Pancreas (tissue), 10 donors: Measurements from ENCODE around the gene RPRML. TPM values are rescaled to one million over a fixed set of nuclear protein-coding genes. Genes with fewer than 3 reads are reported as not detected.

ENCODE experiments used
- ATAC-seq, 4 donors: fragments of 200-7000 bp; cut with Tn5 transposase; one replicate each; pipeline versions ENCODE4 v1.8.0 to v1.9.1; 2020; ENCODE audit warnings: mild to moderate bottlenecking in 4 of 4, moderate library complexity in 4 of 4
- DNase-seq, 6 donors: peaks; one replicate each; pipeline ENCODE4 v3.0.0-alpha.2; 2020
- FAIRE-seq: peaks from 2 replicates; lab custom pipeline; 2012; peaks lifted over from hg19 to GRCh38; lab: Jason Lieb, UNC
- H3K27ac ChIP-seq, 4 donors: fragments of 200-600 bp; sonication (generic); 1 replicate in 3 of 4; 2 replicates in 1 of 4; pipeline versions ENCODE4 v1.5.0 to v1.8.0; 2020
- H3K27me3 ChIP-seq, 4 donors: fragments of 200-600 bp; one replicate each; pipeline ENCODE4 v1.8.0; 2021
- H3K36me3 ChIP-seq, 3 donors: fragments of 200-600 bp; sonication (generic) in 1 of 3; one replicate each; pipeline versions ENCODE4 v1.5.0 to v1.8.0; 2020 to 2021
- H3K4me1 ChIP-seq, 3 donors: fragments of 200-600 bp; one replicate each; pipeline ENCODE4 v1.8.0; 2021
- H3K4me3 ChIP-seq, 4 donors: fragments of 200-600 bp; sonication (generic) in 2 of 4; one replicate each; pipeline versions ENCODE4 v1.5.0 to v1.8.0; 2020 to 2021
- H3K9me3 ChIP-seq, 4 donors: fragments of 200-600 bp; one replicate each; pipeline ENCODE4 v1.8.0; 2021
- WGBS, 2 donors: extraction: QIAGEN DNeasy Blood & Tissue Kit; methylation state at CpG; one replicate each; pipeline ENCODE4 v1.1.7; 2013; 5-methylcytosine and 5-hydroxymethylcytosine counted together
- intact Hi-C, 3 donors: fragments of 100-400 bp; cut with DNase I; formaldehyde crosslinking; loops; one replicate each; pipeline versions ENCODE4 v1.11.1 to v1.14.2; 2022
- polyA plus RNA-seq, 2 donors: library from polyadenylated mRNA; stranded (reverse); fragments of 200-250 nt; gene quantifications; one replicate each; pipeline ENCODE4 v1.2.3, GENCODE V29; 2013
- total RNA-seq, 6 donors: library from RNA; stranded (reverse); fragmentation: NEBNext Ultra II Directional in 4 of 6; extraction: Animal tissue kit (Norgen Biotek cat#: 25700) in 4 of 6; gene quantifications; one replicate each; pipeline versions ENCODE4 v1.2.1 to v1.2.4, GENCODE V29; 2021 to 2023
- TF ChIP-seq, protein P1 (sequence below), 4 donors: fragments of 200-600 bp; sonication (generic) in 3 of 4; IDR thresholded peaks; one replicate each; pipeline versions ENCODE4 v1.5.0 to v1.8.0; 2021; ENCODE audit warnings: antibody characterized with exemption in 4 of 4
- donor health status: healthy with polysubstance abuse.
- donor health status: DM: no; HTN: no; CAD: no; lungs with moderate emphysema.
- donor health status: DM: no; HTN: no; CAD: no.
- donor health status: control.
- donor health status: control.
- donor health status: Bipolar disorder and iron deficiency.
- donor health status: DM: yes; HTN: yes; CAD: no.
- donor health status: DM: no; HTN: no; CAD: no.
- donor health status: DM: no; HTN: no; CAD: no.
- donor health status: DM: yes; HTN: yes; CAD: no.

The RPRML gene
- total and polyA plus RNA-seq, 8 donors = 0.07 to 0.43 (median 0.19) TPM; not detected in 3

DNA sequence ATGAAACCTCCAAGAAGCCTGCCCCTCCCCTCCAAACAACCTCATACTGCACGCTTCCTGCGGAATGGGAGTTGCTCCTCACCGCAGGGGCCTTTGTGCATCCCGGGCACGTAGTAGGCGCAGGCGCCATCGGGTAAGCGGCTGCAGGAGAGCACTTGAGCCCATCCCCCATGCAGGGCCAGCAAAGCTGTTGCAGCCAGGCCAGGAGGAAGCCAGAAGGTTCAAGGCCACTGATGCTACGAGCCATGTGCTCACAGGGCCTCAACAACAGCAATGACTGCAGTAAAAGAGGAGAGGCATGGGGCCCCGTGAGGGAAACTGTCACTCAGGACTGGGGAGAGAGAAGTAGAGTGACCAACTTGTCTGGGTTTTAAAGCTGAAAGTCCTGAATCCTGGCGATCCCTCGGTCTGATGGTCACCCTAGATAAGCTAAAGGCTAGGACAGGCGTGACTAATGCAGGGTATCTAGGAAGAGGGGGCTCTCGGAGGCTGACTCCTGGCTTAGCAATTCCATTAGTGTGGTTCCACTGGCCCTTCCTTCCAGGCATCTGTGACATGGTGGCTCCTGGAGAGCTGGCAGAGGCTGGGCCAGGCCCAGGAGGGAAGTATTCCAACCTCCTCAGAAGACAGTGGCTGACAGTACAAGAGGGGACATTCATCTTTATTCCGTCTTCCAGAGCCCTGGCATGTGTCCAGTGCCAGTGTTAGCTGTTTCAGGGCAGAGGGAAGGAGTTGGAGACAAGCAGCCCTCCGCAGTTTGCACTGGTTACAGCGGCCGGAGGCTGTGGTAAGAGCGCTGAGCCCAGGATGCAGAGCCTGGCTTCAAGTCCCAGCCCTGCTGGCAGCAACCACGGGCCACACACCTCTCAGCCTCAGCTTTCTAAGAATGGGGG, 35.3 kb downstream of the RPRML start:
- no peak overlapping the region for H3K27ac ChIP-seq
- FAIRE-seq = no peak
- no peaks in the 10 kb centered on the region for H3K27me3 ChIP-seq
- peak in 2 of 6 donors; percentile 26 to 43 for DNase-seq
- WGBS, 2 donors = 19 to 22% methylated on average over 21 of the region's 21 CpGs
- TF ChIP-seq, protein P1, sequence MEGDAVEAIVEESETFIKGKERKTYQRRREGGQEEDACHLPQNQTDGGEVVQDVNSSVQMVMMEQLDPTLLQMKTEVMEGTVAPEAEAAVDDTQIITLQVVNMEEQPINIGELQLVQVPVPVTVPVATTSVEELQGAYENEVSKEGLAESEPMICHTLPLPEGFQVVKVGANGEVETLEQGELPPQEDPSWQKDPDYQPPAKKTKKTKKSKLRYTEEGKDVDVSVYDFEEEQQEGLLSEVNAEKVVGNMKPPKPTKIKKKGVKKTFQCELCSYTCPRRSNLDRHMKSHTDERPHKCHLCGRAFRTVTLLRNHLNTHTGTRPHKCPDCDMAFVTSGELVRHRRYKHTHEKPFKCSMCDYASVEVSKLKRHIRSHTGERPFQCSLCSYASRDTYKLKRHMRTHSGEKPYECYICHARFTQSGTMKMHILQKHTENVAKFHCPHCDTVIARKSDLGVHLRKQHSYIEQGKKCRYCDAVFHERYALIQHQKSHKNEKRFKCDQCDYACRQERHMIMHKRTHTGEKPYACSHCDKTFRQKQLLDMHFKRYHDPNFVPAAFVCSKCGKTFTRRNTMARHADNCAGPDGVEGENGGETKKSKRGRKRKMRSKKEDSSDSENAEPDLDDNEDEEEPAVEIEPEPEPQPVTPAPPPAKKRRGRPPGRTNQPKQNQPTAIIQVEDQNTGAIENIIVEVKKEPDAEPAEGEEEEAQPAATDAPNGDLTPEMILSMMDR (IDR thresholded peaks at IDR 0.05) = no peak
- intact Hi-C loops = loop anchor here in 1 of 3 donors (10.0 kb wide), 1 partner anchor 51 kb away; no protein-coding TSS in a partner anchor
- no peak overlapping the region for H3K4me3 ChIP-seq
- H3K4me1 ChIP-seq = peaks cover 0 to 3% (median 0%) of the 10 kb centered on the region in 3 donors
- H3K36me3 ChIP-seq = peaks cover 0 to 12% (median 0%) of the 10 kb centered on the region in 3 donors
- no peaks in the 10 kb centered on the region for H3K9me3 ChIP-seq
- peak; percentile 6 to 30 (median 16) for ATAC-seq

DNA sequence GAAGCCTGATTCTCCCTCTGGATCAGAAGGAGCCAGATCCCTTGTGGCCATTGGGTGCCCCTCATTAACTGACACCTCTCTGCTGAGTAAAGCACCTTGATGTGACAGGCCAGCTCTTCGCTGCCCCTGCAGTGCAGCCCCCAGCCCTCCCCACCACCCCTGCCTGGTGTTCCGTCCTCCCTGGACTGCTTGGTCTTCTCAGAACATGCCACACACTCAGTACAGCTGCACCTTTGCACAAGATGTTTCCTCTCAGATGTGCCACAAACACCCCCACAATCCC, 35.9 kb downstream of the RPRML start:
- no peak overlapping the region for H3K4me3 ChIP-seq
- H3K27me3 ChIP-seq = no peaks in the 10 kb centered on the region
- 72 to 76% methylated on average over 2 of the region's 2 CpGs for WGBS, 2 donors
- H3K27ac ChIP-seq = no peak overlapping the region
- FAIRE-seq (no peak), ATAC-seq (peak in 1 of 4 donors; percentile 3), DNase-seq (no peak)
- H3K4me1 ChIP-seq = peaks cover 0 to 3% (median 0%) of the 10 kb centered on the region in 3 donors
- peaks cover 0 to 18% (median 0%) of the 10 kb centered on the region in 3 donors for H3K36me3 ChIP-seq
- intact Hi-C loops = loop anchor here in 1 of 3 donors (10.0 kb wide), 1 partner anchor 52 kb away; no protein-coding TSS in a partner anchor
- no peaks in the 10 kb centered on the region for H3K9me3 ChIP-seq
- TF ChIP-seq, protein P1 (IDR thresholded peaks at IDR 0.05) = no peak

DNA sequence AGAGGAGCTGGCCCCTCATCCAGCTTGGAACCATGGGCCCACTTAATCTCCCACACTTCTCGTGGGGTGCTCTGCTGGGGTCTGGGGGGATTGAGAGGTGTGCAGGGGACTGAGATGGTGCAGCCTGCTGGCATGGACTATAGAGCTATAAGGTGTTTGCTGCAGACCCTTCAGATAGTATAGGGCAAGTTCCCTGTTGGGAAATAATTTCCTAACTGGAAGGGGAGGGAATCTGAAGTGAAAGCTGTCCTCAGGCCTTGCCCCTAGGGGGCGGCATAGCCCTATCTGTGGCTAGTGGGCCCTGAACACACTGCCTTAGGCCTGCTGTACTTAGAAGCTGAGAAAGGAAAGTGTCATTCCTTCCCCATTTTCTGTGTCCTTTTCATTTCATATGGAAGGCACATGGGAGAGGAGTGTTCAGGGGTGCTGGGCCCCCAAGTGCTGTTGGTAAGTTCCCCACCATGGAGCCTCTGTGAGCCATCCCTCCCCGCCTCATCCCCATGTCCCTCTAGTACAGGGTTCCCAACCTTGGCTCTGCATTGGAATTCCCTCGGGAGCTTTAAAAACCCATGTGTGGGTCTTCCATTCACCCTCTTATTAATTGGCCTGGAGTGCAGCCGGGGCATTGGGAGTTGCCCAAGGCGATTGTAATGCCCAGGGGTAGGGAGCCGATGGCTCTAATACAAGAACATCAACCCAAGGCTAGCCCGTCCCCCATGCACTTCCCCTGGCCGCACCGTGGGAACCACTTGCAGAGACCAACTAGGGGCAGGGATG, 36.4 kb downstream of the RPRML start:
- peak; percentile 53 to 81 (median 73) for ATAC-seq
- no peaks in the 10 kb centered on the region for H3K9me3 ChIP-seq
- intact Hi-C loops = loop anchor here in 1 of 3 donors (10.0 kb wide), 1 partner anchor 52 kb away; no protein-coding TSS in a partner anchor
- H3K27ac ChIP-seq = no peak overlapping the region
- WGBS, 2 donors = 67 to 74% methylated on average over 10 of the region's 10 CpGs
- DNase-seq = peak in 5 of 6 donors; percentile 42 to 84 (median 60)
- H3K27me3 ChIP-seq = no peaks in the 10 kb centered on the region
- TF ChIP-seq, protein P1 (IDR thresholded peaks at IDR 0.05) = peak; percentile 50 to 71 (median 61)
- H3K36me3 ChIP-seq = peaks cover 0 to 23% (median 0%) of the 10 kb centered on the region in 3 donors
- no peak for FAIRE-seq
- H3K4me3 ChIP-seq = no peak overlapping the region
- H3K4me1 ChIP-seq = peaks cover 0 to 3% (median 0%) of the 10 kb centered on the region in 3 donors

DNA sequence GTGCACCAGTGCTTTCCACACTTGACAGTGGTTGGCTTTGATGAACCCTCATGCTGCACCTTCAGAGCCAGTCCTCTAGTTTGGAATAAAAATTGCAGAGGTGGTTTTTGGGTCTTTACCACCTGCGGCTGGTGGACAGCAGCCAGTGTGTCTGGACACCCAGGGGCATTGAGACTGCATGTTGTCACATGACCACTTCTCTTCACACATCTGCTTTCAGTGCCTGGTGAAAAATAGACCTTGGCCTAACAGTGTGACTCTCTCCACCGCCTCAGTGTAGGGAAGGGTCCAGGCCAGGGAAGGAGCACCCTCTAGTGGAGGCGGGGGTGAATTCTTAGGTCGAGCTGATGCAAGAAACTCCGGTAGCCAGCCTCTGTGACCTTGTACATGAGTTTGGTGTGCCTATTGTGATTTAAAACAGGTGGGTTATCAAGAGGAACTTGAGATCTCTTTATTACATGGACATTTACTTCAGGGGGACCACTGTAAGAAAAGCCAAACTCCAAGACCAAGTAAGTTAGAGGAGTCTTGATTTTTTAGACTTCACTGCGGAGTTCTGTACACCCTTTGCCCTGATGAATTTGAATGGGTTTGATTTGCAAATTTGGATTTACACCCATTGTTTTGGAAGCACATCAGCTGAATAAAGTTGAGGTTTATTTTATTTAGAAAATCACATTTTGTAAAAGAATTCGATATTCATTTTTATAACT, 38.2 kb downstream of the RPRML start:
- peak; percentile 72 to 93 (median 86) for ATAC-seq
- TF ChIP-seq, protein P1 (IDR thresholded peaks at IDR 0.05) = peak; percentile 57 to 73 (median 66)
- H3K9me3 ChIP-seq = no peaks in the 10 kb centered on the region
- H3K27ac ChIP-seq = no peak overlapping the region
- FAIRE-seq = no peak
- peaks cover 0 to 39% (median 6%) of the 10 kb centered on the region in 3 donors for H3K36me3 ChIP-seq
- no peaks in the 10 kb centered on the region for H3K27me3 ChIP-seq
- peak in 5 of 6 donors; percentile 69 to 88 (median 78) for DNase-seq
- peaks cover 0 to 3% (median 0%) of the 10 kb centered on the region in 3 donors for H3K4me1 ChIP-seq
- intact Hi-C loops = loop anchor here in 1 of 3 donors (10.0 kb wide), 1 partner anchor 54 kb away; no protein-coding TSS in a partner anchor
- H3K4me3 ChIP-seq = no peak overlapping the region
- WGBS, 2 donors = 30 to 33% methylated on average over 7 of the region's 7 CpGs
